PC-9 (cell line): ENCODE measurements around the gene LTO1. TPM values are rescaled to one million over a fixed set of nuclear protein-coding genes. Genes with fewer than 3 reads are reported as not detected.

Source experiments
- BruUV-seq: library from RNA; stranded (reverse); fragments of 400-500 nt; replicated peaks from 2 replicates; lab custom pipeline; 2021; lab: Mats Ljungman, UMichigan
- CTCF ChIA-PET: fragments of 300-600 bp; sonication (Branson Sonifier 250); formaldehyde crosslinking; loops from one replicate; lab custom pipeline; 2022; ENCODE audit warnings: antibody characterized with exemption; lab: Charles Lee
- POLR2A ChIA-PET: fragments of 300-600 bp; sonication (Branson Sonifier 250); formaldehyde crosslinking; loops from one replicate; lab custom pipeline; 2022; ENCODE audit warnings: antibody characterized with exemption; ENCODE audit not compliant: unreplicated experiment; lab: Charles Lee
- DNase-seq, 2 experiments: peaks; one replicate each; pipeline versions ENCODE4 v3.0.0 to v3.0.0-alpha.2; 2015 to 2022; ENCODE audit warnings: mixed read lengths in 1 of 2
- H2AFZ ChIP-seq: fragments of 200-600 bp; sonication (generic); 2 replicates; pipeline ENCODE4 v1.8.1; 2017; ENCODE audit warnings: antibody characterized with exemption
- H3F3A ChIP-seq: fragments of 200-600 bp; sonication (generic); 2 replicates; pipeline ENCODE4 v1.8.1; 2017; ENCODE audit warnings: antibody characterized with exemption, mild to moderate bottlenecking, low read depth; ENCODE audit not compliant: insufficient read depth
- H3K27ac ChIP-seq: fragments of 200-600 bp; sonication (generic); 2 replicates; pipeline ENCODE4 v1.6.1; 2016; ENCODE audit warnings: mixed run types
- H3K27me3 ChIP-seq: fragments of 200-600 bp; sonication (generic); 2 replicates; pipeline ENCODE4 v1.6.1; 2016; ENCODE audit warnings: low read depth, mixed run types; ENCODE audit not compliant: insufficient read depth
- H3K36me3 ChIP-seq: fragments of 200-600 bp; sonication (generic); 2 replicates; pipeline ENCODE4 v1.6.1; 2016; ENCODE audit warnings: low read depth, mixed run types
- H3K4me1 ChIP-seq: fragments of 200-600 bp; sonication (generic); replicated peaks from 2 replicates; pipeline ENCODE4 v1.6.1; 2016; ENCODE audit warnings: mixed run types; ENCODE audit not compliant: insufficient read depth
- H3K4me2 ChIP-seq: fragments of 200-600 bp; sonication (generic); 2 replicates; pipeline ENCODE4 v1.6.1; 2017; ENCODE audit warnings: mixed run types
- H3K4me3 ChIP-seq: fragments of 200-600 bp; sonication (generic); 2 replicates; pipeline ENCODE4 v1.6.1; 2016; ENCODE audit warnings: mixed run types
- H3K79me2 ChIP-seq: fragments of 200-600 bp; sonication (generic); 2 replicates; pipeline ENCODE4 v1.6.1; 2017; ENCODE audit warnings: low read depth, mixed run types
- H3K9me2 ChIP-seq: fragments of 200-600 bp; sonication (generic); 2 replicates; pipeline ENCODE4 v1.8.1; 2017; ENCODE audit warnings: mild to moderate bottlenecking; ENCODE audit not compliant: insufficient read depth
- H3K9me3 ChIP-seq: fragments of 200-600 bp; sonication (generic); 2 replicates; pipeline ENCODE4 v1.8.1; 2016; ENCODE audit warnings: low read depth; ENCODE audit not compliant: insufficient read depth
- H4K20me1 ChIP-seq: fragments of 200-600 bp; sonication (generic); 2 replicates; pipeline ENCODE4 v1.8.1; 2017; ENCODE audit not compliant: insufficient read depth
- CTCF ChIP-seq: fragments of 200-600 bp; sonication (generic); conservative IDR thresholded peaks from 2 replicates; pipeline ENCODE4 v1.6.1; 2017; ENCODE audit warnings: mixed run types, antibody characterized with exemption, mild to moderate bottlenecking, moderate library complexity
- EZH2 ChIP-seq: fragments of 200-600 bp; sonication (generic); IDR thresholded peaks from 2 replicates; pipeline ENCODE4 v1.8.0; 2017; ENCODE audit warnings: antibody characterized with exemption, low read depth
- intact Hi-C: fragments of 100-400 bp; cut with micrococcal nuclease; formaldehyde crosslinking; loops from one replicate; pipeline ENCODE4 v1.10.0; 2022; ENCODE audit not compliant: unreplicated experiment
- total RNA-seq: library from RNA; stranded (reverse); gene quantifications from 2 replicates; pipeline ENCODE4 v1.2.3, GENCODE V29; 2021

Gene LTO1
- total RNA-seq, 1 experiment from 2014 or later, result 41.1 TPM

DNA sequence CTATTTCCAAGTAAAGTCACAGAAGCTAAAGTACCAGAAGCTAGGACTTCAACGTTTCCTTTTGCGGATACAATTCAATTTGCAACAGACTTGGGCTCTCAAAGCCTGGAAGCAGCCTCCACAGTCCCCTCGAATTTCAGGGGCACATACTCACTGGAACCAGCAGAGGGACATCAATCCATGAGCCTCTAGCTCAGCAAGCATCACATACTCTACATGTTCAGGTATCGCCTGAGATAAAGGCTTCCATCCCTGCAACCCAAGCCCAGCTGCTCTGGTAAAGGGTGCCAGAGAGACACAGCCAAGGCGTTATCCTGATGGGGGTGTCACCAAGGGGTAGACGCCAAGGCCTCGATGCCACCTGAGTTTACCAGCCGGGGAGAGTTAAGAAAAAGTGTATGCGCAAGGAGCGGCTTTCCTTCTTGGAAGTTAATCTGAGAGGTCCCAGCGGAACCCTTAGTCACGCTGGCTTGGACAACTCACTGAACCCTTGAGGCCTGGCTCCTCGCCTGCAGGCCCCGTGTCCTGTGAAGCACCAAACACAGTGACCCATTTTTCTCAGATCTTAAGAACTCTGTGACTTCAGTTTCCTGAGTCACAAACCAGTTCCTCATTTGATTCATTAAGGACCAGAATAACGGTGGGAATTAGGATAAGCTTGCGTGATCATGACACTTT is 13.0 kb downstream of the LTO1 start:
- Histone ChIP-seq H3K79me2 (no peaks in the 10 kb centered on the region), H3K9me2 (no peaks in the 10 kb centered on the region), H3K27me3 (no peaks in the 10 kb centered on the region), H4K20me1 (no peaks in the 10 kb centered on the region), H3K4me1 (no peaks in the 10 kb centered on the region), H3K27ac (no peak overlapping the region), H3K9me3 (no peaks in the 10 kb centered on the region), H2AFZ (no peak overlapping the region), H3K4me2 (no peak overlapping the region), H3K4me3 (no peak overlapping the region), H3K36me3 (no peaks in the 10 kb centered on the region), H3F3A (peaks cover 3% of the 10 kb centered on the region; the same call in 1 of the 2 replicates)
- BruUV-seq, result no TSS peak
- TF ChIP-seq EZH2 (no peak), CTCF (peak; percentile 54)
- POLR2A ChIA-PET, result interaction anchor here (0.7 kb wide), 1 partner anchor 44 kb away, joined by 3 read pairs; no protein-coding TSS in a partner anchor
- intact Hi-C loops, result no loop called here
- CTCF ChIA-PET, result interaction anchor here (0.7 to 1.7 kb wide), 2 partner anchors 8 to 12 kb away, joined by 3 to 4 read pairs; no protein-coding TSS in a partner anchor
- no peak for DNase-seq

DNA sequence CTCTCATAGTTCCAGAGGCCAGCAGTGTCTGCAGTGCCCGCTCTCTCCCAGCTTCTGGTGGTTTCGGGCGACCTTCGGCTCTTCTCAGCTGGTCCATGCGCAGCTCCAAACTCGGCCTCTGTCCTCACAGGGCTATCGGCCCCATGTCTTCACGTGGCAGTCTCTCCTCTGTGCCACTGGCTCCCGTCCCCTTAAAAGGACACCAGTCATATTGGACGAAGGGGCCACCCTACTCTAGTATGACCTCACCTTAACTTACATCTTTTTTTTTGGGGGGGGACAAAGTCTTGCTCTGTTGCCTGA is 13.8 kb downstream of the LTO1 start:
- ChIA-PET CTCF (interaction anchor here (0.7 to 1.7 kb wide), 2 partner anchors 9 to 13 kb away, joined by 3 to 4 read pairs; no protein-coding TSS in a partner anchor), POLR2A (no interaction called here)
- peaks cover 3% of the 10 kb centered on the region; the same call in 1 of the 2 replicates for H3F3A ChIP-seq
- DNase-seq, result no peak
- no peaks in the 10 kb centered on the region for H3K27me3 ChIP-seq
- no peaks in the 10 kb centered on the region for H4K20me1 ChIP-seq
- H3K27ac ChIP-seq, result no peak overlapping the region
- H3K4me2 ChIP-seq, result no peak overlapping the region
- no peaks in the 10 kb centered on the region for H3K36me3 ChIP-seq
- no peak overlapping the region for H3K4me3 ChIP-seq
- BruUV-seq, result no TSS peak
- H2AFZ ChIP-seq, result no peak overlapping the region
- intact Hi-C loops, result no loop called here
- H3K4me1 ChIP-seq, result no peaks in the 10 kb centered on the region
- no peaks in the 10 kb centered on the region for H3K79me2 ChIP-seq
- no peak for TF ChIP-seq CTCF
- no peak for TF ChIP-seq EZH2
- no peaks in the 10 kb centered on the region for H3K9me3 ChIP-seq
- H3K9me2 ChIP-seq, result no peaks in the 10 kb centered on the region

DNA sequence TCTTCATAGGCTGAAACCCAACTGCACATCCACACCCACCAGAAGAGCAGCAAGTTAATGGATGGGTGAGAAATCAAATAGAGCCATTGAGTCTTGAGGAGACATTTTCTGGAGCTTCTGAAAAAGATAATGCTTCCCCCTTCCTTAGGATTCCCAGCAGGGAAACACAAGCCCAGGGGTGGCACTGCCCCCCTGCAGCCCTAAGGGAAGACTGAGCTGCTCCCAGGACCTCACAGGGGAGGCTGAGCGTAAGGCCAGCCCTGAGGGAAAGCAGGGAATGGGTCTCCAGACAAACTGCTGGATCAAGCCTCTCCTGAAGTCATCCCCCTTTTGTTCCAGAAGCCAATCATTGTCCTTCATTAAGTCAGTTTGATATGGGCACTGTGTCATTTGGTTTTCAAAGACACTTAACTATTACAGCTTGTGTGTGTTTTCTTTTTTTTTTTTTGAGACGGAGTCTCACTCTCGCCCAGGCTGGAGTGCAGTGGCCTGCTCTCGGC is 15.1 kb downstream of the LTO1 start:
- no peaks in the 10 kb centered on the region for H4K20me1 ChIP-seq
- intact Hi-C loops, result no loop called here
- no peak overlapping the region for H2AFZ ChIP-seq
- H3K79me2 ChIP-seq, result no peaks in the 10 kb centered on the region
- no peak overlapping the region for H3K4me3 ChIP-seq
- no TSS peak for BruUV-seq
- H3K9me3 ChIP-seq, result no peaks in the 10 kb centered on the region
- no peak overlapping the region for H3K4me2 ChIP-seq
- H3K9me2 ChIP-seq, result no peaks in the 10 kb centered on the region
- H3K4me1 ChIP-seq, result peaks cover 4% of the 10 kb centered on the region
- TF ChIP-seq EZH2, result no peak
- TF ChIP-seq CTCF, result no peak
- POLR2A ChIA-PET, result no interaction called here
- DNase-seq, result no peak
- no peaks in the 10 kb centered on the region for H3K27me3 ChIP-seq
- no peaks in the 10 kb centered on the region for H3K36me3 ChIP-seq
- no peak overlapping the region for H3K27ac ChIP-seq
- CTCF ChIA-PET, result no interaction called here
- peaks cover 8% of the 10 kb centered on the region for H3F3A ChIP-seq
